DOHH2 (cell line): Measurements from ENCODE around the gene CNGA4.

Experiments
- CTCF ChIP-seq: fragments of 200-600 bp; sonication (generic); IDR thresholded peaks from one replicate; pipeline ENCODE4 v1.5.1; 2014; ENCODE audit warnings: antibody characterized with exemption, mild to moderate bottlenecking, low read depth, low read length; ENCODE audit not compliant: poor library complexity, severe bottlenecking
- EZH2phosphoT487 ChIP-seq: fragments of 200-600 bp; sonication (generic); IDR thresholded peaks from 2 replicates; pipeline ENCODE4 v1.6.1; 2017; ENCODE audit warnings: borderline replicate concordance, mild to moderate bottlenecking, antibody characterized with exemption, low read length, moderate library complexity, mixed read lengths

GRCh38 chr11:6199174-6199810 lies 39.6 kb upstream of the CNGA4 start, which contains the start of gene OR52W1:
- TF ChIP-seq CTCF = no peak
- no peak for TF ChIP-seq EZH2phosphoT487
